Small intestine (tissue), 16 donors: ENCODE results near the gene HECTD2. TPM values are rescaled to one million over a fixed set of nuclear protein-coding genes. Genes with fewer than 3 reads are reported as not detected.
A peak's percentile ranks its signal among the peaks of the same experiment; 100 is the strongest.
"Not testable (repeated sequence)": the region's sequence is repeated elsewhere in the genome, so short reads cannot be mapped to it uniquely, and the experiment has no call there.

ENCODE experiments used
- DNase-seq, 2 donors: peaks; one replicate each; pipeline versions ENCODE4 v3.0.0 to v3.0.0-alpha.2; 2013
- FAIRE-seq: peaks from 2 replicates; lab custom pipeline; 2012; peaks lifted over from hg19 to GRCh38; lab: Jason Lieb, UNC
- H3K27ac ChIP-seq, 3 donors: one replicate each; pipeline ENCODE4 v1.5.1; 2013; ENCODE audit warnings: low read length in 2 of 3, mild to moderate bottlenecking in 2 of 3, control low read depth in 1 of 3, inconsistent platforms in 1 of 3, low read depth in 1 of 3, moderate library complexity in 1 of 3
- H3K27me3 ChIP-seq, 3 donors: one replicate each; pipeline ENCODE4 v1.6.1; 2013; ENCODE audit warnings: low read length in 3 of 3, inconsistent platforms in 1 of 3; ENCODE audit not compliant: control insufficient read depth in 3 of 3, insufficient read depth in 3 of 3
- H3K36me3 ChIP-seq, 3 donors: one replicate each; pipeline ENCODE4 v1.6.1; 2013; ENCODE audit warnings: low read length in 3 of 3, inconsistent platforms in 1 of 3, low read depth in 1 of 3, mild to moderate bottlenecking in 1 of 3, moderate library complexity in 1 of 3; ENCODE audit not compliant: control insufficient read depth in 3 of 3, insufficient read depth in 2 of 3
- H3K4me1 ChIP-seq, 3 donors: one replicate each; pipeline ENCODE4 v1.6.1; 2013; ENCODE audit warnings: low read length in 2 of 3, inconsistent platforms in 1 of 3, low read depth in 1 of 3, mild to moderate bottlenecking in 1 of 3, moderate library complexity in 1 of 3; ENCODE audit not compliant: control insufficient read depth in 3 of 3, insufficient read depth in 2 of 3
- H3K4me3 ChIP-seq, 3 donors: one replicate each; pipeline ENCODE4 v1.5.1; 2013; ENCODE audit warnings: low read length in 3 of 3, control low read depth in 1 of 3, inconsistent platforms in 1 of 3, low read depth in 1 of 3, mild to moderate bottlenecking in 1 of 3, moderate library complexity in 1 of 3
- H3K9me3 ChIP-seq, 2 donors: one replicate each; pipeline ENCODE4 v1.6.1; 2013; ENCODE audit warnings: low read depth in 1 of 2, low read length in 1 of 2; ENCODE audit not compliant: control insufficient read depth in 2 of 2, insufficient read depth in 1 of 2
- WGBS, 3 donors: extraction: QIAGEN DNeasy Blood & Tissue Kit; methylation state at CpG; one replicate each; pipeline ENCODE4 v1.1.7; 2013; 5-methylcytosine and 5-hydroxymethylcytosine counted together
- long read RNA-seq, 10 donors: transcript quantifications; one replicate each; lab custom pipeline, GENCODE V29; 2026
- polyA plus RNA-seq, 4 donors: library from polyadenylated mRNA; stranded (reverse) in 3 of 4; unstranded in 1 of 4; fragments of 200-250 nt in 3 of 4; fragments of 120-200 nt in 1 of 4; gene quantifications; one replicate each; pipeline versions ENCODE4 v1.2.1 to v1.2.3, GENCODE V29; 2013
- donor health status: healthy with polysubstance abuse.
- donor health status: control.
- donor health status: control.
- donor health status: Bipolar disorder and iron deficiency.
- donor health status: healthy.

Gene HECTD2
- 10 to 100 TPM in 1 of 4 donors, 1 to 10 TPM in 2, under 1 TPM in 1; 0.89 to 10.7 (median 2.3) TPM for polyA plus RNA-seq
- long read RNA-seq, donor 1, full-length matches to known transcripts = 1 of 1 reads
- long read RNA-seq, donor 1, partial matches to known transcripts = 0 of 1 reads
- long read RNA-seq, donor 1, other reads (novel, unspliced or antisense) = 0 of 1 reads
- long read RNA-seq, donor 2, full-length matches to known transcripts = 1 of 1 reads
- long read RNA-seq, donor 2, partial matches to known transcripts = 0 of 1 reads
- long read RNA-seq, donor 2, other reads (novel, unspliced or antisense) = 0 of 1 reads
- long read RNA-seq, donor 3, partial matches to known transcripts = 0 of 1 reads
- long read RNA-seq, donor 3, other reads (novel, unspliced or antisense) = 0 of 1 reads
- long read RNA-seq, donor 4 = 0 reads
- long read RNA-seq, donor 5 = 0 reads
- long read RNA-seq, donor 6 = 0 reads
- long read RNA-seq, donor 7 = 0 reads
- long read RNA-seq, donor 8 = 0 reads
- long read RNA-seq, donor 9 = 0 reads
- long read RNA-seq, donor 10, full-length matches to known transcripts = 3 of 3 reads
- long read RNA-seq, donor 10, partial matches to known transcripts = 0 of 3 reads
- long read RNA-seq, donor 10, other reads (novel, unspliced or antisense) = 0 of 3 reads

GRCh38 chr10:91409869-91410637, at the start of gene HECTD2:
TSS of gene HECTD2 (plus strand) at chr10:91410344. CDS start at chr10:91410439, 95 bp downstream.
- H3K36me3 ChIP-seq = no peaks in the 10 kb centered on the region
- H3K4me3 ChIP-seq = peak within 1 kb of the TSS; percentile 49 to 98 (median 95)
- WGBS, 3 donors = 0 to 1% (median 1%) methylated on average over 63 to 111 of the region's 111 CpGs
- FAIRE-seq (no peak), DNase-seq (peak; percentile 72 to 94)
- H3K27me3 ChIP-seq = no peaks in the 10 kb centered on the region
- peaks cover 0 to 2% (median 0%) of the 10 kb centered on the region in 3 donors for H3K4me1 ChIP-seq
- H3K9me3 ChIP-seq = no peaks in the 10 kb centered on the region
- peak within 1 kb of the TSS; percentile 99 to 100 (median 100) for H3K27ac ChIP-seq

DNA sequence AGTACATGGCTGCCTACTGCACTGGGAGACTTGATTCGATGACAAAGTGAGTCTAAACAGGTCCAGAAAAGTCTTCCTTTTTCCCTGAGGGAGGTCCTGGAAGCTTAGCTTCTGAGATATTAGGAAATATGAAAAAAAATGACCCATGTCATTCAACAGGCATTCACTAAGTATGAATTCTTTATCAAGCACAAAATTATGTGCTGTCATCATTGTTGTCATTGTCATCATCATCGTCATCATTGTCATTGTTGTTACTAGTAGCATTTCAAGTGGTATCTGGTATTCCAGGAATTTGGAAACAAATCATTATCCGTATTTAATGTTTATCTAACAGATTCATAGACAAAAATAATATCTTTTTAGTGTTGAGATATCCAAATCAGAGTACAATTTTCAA, 49.7 kb upstream of the HECTD2 start:
- DNase-seq (no peak), FAIRE-seq (no peak)
- no peaks in the 10 kb centered on the region for H3K9me3 ChIP-seq
- no peaks in the 10 kb centered on the region for H3K4me1 ChIP-seq
- no peak overlapping the region for H3K4me3 ChIP-seq
- 72 to 75% (median 73%) methylated on average over 3 of the region's 3 CpGs for WGBS, 3 donors
- no peak overlapping the region for H3K27ac ChIP-seq
- H3K27me3 ChIP-seq = peaks cover 0 to 6% (median 0%) of the 10 kb centered on the region in 3 donors
- no peaks in the 10 kb centered on the region for H3K36me3 ChIP-seq

DNA sequence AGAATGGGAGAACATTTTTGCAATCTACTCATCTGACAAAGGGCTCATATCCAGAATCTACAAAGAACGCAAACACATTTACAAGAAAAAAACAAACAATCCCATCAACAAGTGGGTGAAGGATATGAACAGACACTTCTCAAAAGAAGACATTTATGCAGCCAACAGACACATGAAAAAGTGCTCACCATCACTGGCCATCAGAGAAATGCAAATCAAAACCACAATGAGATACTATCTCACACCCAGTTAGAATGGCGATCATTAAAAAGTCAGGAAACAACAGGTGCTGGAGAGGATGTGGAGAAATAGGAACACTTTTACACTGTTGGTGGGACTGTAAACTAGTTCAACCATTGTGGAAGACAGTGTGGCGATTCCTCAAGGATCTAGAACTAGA, 44.6 kb upstream of the HECTD2 start:
- 96 to 100% (median 98%) methylated on average over 2 of the region's 3 CpGs for WGBS, 3 donors
- not testable (repeated sequence) for H3K4me3 ChIP-seq, FAIRE-seq

GRCh38 chr10:91366704-91367103, 43.4 kb upstream of the HECTD2 start:
- Histone ChIP-seq H3K27ac (no peak overlapping the region), H3K27me3 (no peaks in the 10 kb centered on the region), H3K36me3 (no peaks in the 10 kb centered on the region), H3K4me3 (no peak overlapping the region), H3K4me1 (no peaks in the 10 kb centered on the region), H3K9me3 (no peaks in the 10 kb centered on the region)
- FAIRE-seq (no peak), DNase-seq (no peak)
- 44 to 63% (median 58%) methylated on average over 1 of the region's 1 CpG for WGBS, 3 donors

More for the DNA sequence above, 44.6 kb upstream of the HECTD2 start:
- H3K9me3 ChIP-seq, H3K27ac ChIP-seq, H3K4me1 ChIP-seq, H3K36me3 ChIP-seq, DNase-seq, H3K27me3 ChIP-seq: not testable (repeated sequence)

GRCh38 chr10:91367127-91367531, 43.0 kb upstream of the HECTD2 start:
- Histone ChIP-seq H3K4me3 (no peak overlapping the region), H3K27me3 (no peaks in the 10 kb centered on the region), H3K36me3 (no peaks in the 10 kb centered on the region), H3K4me1 (no peaks in the 10 kb centered on the region), H3K27ac (no peak overlapping the region), H3K9me3 (no peaks in the 10 kb centered on the region)
- DNase-seq = no peak
- no peak for FAIRE-seq

GRCh38 chr10:91367558-91367957, 42.6 kb upstream of the HECTD2 start:
- H3K4me1 ChIP-seq = no peaks in the 10 kb centered on the region
- no peaks in the 10 kb centered on the region for H3K27me3 ChIP-seq
- DNase-seq (no peak), FAIRE-seq (no peak)
- H3K4me3 ChIP-seq = no peak overlapping the region
- no peaks in the 10 kb centered on the region for H3K36me3 ChIP-seq
- no peaks in the 10 kb centered on the region for H3K9me3 ChIP-seq
- H3K27ac ChIP-seq = no peak overlapping the region
- WGBS, 3 donors = 56 to 76% (median 61%) methylated on average over 2 of the region's 2 CpGs

DNA sequence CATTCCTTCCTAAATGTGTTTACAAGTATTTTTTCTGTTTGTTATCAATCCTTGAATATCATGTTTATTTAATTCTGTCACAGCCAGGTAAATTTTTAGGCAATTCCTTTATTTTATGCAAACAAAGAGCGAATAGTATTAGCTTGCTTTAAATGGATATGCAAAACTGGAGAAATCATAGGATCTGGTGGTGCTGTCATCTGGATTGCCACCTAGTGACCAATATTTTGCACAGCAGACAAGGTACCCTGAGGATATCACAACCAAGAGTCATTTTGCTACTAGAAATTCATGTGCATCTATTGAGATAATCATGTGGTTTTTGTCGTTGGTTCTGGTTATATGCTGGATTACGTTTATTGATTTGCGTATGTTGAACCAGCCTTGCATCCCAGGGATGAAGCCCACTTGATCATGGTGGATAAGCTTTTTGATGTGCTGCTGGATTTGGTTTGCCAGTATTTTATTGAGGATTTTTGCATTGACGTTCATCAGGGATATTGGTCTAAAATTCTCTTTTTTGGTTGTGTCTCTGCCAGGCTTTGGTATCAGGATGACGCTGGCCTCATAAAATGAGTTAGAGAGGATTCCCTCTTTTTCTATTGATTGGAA, 40.1 kb upstream of the HECTD2 start:
- H3K9me3 ChIP-seq, H3K36me3 ChIP-seq, H3K4me3 ChIP-seq, FAIRE-seq, H3K27ac ChIP-seq, H3K4me1 ChIP-seq, H3K27me3 ChIP-seq: not testable (repeated sequence)
- DNase-seq = peak in 1 of 2 donors; percentile 12
- 80 to 88% (median 84%) methylated on average over 5 to 6 of the region's 6 CpGs for WGBS, 3 donors

- no peak overlapping the region for H3K4me3 ChIP-seq
- peaks cover 0 to 3% (median 0%) of the 10 kb centered on the region in 3 donors for H3K27me3 ChIP-seq
- H3K27ac ChIP-seq = no peak overlapping the region
- DNase-seq (no peak), FAIRE-seq (no peak)
- H3K9me3 ChIP-seq = peaks cover 3 to 4% of the 10 kb centered on the region in 2 donors
- H3K36me3 ChIP-seq = no peaks in the 10 kb centered on the region
- no peaks in the 10 kb centered on the region for H3K4me1 ChIP-seq
Observed at GRCh38 chr10:91374052-91374451, 36.1 kb upstream of the HECTD2 start.
